GM18505 (cell line): ENCODE data around the gene EXTL1.

Source experiments
- ATAC-seq: cut with Tn5 transposase; IDR thresholded peaks from one replicate; pipeline ENCODE4 v1.9.1; 2021; ENCODE audit not compliant: unreplicated experiment
- POLR2A ChIP-seq: IDR thresholded peaks from 4 replicates; pipeline ENCODE4 v1.6.1; 2011; ENCODE audit warnings: borderline replicate concordance; ENCODE audit not compliant: insufficient read depth, insufficient read length; ENCODE audit errors: extremely low read depth

EXTL1 gene

GRCh38 chr1:26066857-26067256 is 45.3 kb downstream of the EXTL1 start:
- no peak for TF ChIP-seq POLR2A
- ATAC-seq, result no peak

- ATAC-seq, result no peak
- TF ChIP-seq POLR2A, result no peak
Observed at GRCh38 chr1:26067432-26067911, 45.9 kb downstream of the EXTL1 start, which contains the start of gene TRIM63. TRIM63 (minus strand) TSS chr1:26067630; CDS start chr1:26067494, 136 bp downstream.

GRCh38 chr1:26069941-26070295 is 48.3 kb downstream of the EXTL1 start:
- TF ChIP-seq POLR2A, result no peak
- no peak for ATAC-seq

- ATAC-seq, result no peak
- no peak for TF ChIP-seq POLR2A
Observed at GRCh38 chr1:26070296-26070962, 48.9 kb downstream of the EXTL1 start.

GRCh38 chr1:26070963-26071342 is 49.4 kb downstream of the EXTL1 start:
- no peak for TF ChIP-seq POLR2A

GRCh38 chr1:26072305-26072704 is 50.7 kb downstream of the EXTL1 start:
- no peak for TF ChIP-seq POLR2A

More at GRCh38 chr1:26070963-26071342, 49.4 kb downstream of the EXTL1 start:
- no peak for ATAC-seq

GRCh38 chr1:26075421-26076144 is 54.0 kb downstream of the EXTL1 start:
- TF ChIP-seq POLR2A, result no peak
- ATAC-seq, result no peak

More at GRCh38 chr1:26072305-26072704, 50.7 kb downstream of the EXTL1 start:
- no peak for ATAC-seq

- no peak for TF ChIP-seq POLR2A
- ATAC-seq, result no peak
Observed at GRCh38 chr1:26077524-26077923, 55.9 kb downstream of the EXTL1 start.

GRCh38 chr1:26078286-26079177 is 57.0 kb downstream of the EXTL1 start:
- no peak for ATAC-seq

GRCh38 chr1:26079178-26079563 is 57.6 kb downstream of the EXTL1 start:
- TF ChIP-seq POLR2A, result no peak
- ATAC-seq, result no peak

More at GRCh38 chr1:26078286-26079177, 57.0 kb downstream of the EXTL1 start:
- no peak for TF ChIP-seq POLR2A

GRCh38 chr1:26079960-26080814 is 58.6 kb downstream of the EXTL1 start:
- ATAC-seq, result no peak
- TF ChIP-seq POLR2A, result no peak

GRCh38 chr1:26081267-26082019 is 59.9 kb downstream of the EXTL1 start:
- no peak for TF ChIP-seq POLR2A
- ATAC-seq, result no peak
